Fibroblast of the conjunctiva (primary cell): ENCODE data around the gene HELQ.

Experiments
- DNase-seq: peaks from one replicate; pipeline ENCODE4 v3.0.0-alpha.2; 2010; ENCODE audit warnings: low read depth

The HELQ gene

DNA sequence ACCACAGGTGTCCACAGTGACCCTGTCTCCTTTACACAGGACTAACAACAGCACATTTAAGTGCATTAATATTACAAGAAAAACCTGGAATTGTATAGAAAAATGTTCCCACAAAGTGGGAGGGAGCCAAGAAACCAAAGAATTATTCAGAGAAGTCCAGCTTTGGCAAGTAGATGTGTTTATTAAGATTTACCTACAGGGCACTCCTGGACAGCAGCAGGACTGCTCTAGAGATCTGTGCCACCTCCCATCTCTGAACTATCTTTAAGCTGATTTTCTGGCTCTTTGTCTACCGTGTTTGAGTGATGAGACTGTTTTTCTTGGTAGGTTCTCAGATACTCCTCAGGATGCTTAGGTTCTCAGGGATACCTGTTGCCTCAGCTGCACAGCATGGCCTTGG, 82.7 kb downstream of the HELQ start:
- DNase-seq: no peak

DNA sequence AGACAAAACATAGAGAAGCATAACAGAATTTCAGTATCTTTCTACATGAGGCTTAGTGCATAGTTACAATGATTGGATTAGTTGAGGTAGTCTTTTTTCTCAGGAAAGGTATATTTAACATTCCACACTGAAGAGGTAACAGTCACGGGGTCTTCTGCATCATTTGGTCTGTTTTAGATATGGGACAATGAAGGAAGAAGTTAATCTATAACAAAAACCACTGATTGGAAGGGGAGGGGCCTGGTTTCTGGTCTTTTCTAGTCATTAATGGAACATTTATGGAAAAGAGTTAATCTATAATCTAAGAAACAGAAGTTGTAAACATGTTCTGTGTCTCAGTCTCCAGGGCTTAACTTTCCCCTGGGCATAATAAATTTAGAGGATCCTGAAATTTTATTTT, 83.7 kb downstream of the HELQ start:
- DNase-seq: no peak

DNA sequence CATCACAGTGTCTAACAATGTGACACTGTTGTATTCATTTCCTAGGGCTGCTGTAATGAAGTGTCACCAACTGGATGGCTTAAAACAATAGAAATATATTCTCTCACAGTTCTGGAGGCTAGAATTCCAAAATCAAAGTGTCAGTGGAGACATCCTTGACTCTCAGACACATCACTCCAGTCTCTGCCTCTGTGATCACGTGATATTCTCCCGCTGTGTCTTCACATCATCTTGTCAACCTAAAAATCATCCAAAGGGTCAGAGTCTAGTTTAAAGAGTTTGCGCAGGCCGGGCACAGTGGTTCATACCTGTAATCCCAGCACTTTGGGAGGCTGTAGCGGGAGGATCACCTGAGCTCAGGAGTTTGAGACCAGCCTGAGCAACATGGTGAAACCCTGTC, 84.4 kb downstream of the HELQ start:
- DNase-seq: no peak

DNA sequence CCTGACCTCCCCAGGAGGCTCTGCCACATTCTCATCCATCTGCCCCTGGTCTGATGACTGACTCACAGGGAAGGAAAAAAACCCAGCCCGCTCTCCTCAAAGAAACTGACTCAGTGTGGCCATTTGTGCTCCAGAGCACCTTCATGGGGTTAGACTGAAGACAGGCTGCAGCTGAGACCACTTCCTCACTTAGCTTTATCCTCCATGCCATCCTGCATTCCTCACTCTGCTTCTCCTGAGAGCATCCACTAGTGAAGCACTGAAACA, 85.0 kb downstream of the HELQ start:
- no peak for DNase-seq

DNA sequence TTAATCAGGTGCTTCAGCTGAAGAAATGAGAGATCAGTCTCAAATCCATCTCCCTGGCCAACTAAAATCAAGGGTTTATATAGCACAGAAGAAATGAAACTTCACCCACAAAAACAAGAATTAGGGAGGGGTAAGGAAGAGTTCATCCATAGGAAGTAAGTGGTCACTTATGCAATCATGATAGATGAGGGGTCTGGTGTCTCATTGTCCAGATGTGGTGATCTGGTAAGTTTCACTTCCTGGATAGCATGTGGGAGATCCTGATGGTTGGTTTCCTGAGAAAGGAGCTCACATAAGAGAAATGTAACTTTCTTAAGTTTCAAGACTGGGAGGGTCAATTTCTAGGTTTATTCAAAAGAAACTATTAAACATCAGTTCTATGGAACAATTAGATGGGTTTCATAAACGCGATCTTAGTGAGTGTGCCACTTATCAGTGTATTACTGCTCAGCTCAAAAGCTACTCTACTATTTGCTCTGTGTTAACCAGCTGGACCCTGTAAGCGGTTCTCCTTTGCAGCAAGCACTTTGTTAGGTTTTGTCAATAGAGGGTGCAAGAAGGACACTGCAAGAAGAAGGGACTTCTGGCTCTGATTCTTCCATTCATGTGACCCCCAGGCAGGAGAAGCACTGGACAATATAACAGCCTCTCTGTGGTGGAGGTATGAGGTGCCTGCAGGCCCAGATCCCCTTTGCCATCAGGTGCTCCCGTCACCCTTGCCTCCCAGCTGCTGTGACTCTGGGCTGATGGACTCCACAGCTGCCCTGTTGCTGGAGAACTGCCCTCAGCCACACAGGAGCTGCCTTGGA, 85.6 kb downstream of the HELQ start:
- no peak for DNase-seq

DNA sequence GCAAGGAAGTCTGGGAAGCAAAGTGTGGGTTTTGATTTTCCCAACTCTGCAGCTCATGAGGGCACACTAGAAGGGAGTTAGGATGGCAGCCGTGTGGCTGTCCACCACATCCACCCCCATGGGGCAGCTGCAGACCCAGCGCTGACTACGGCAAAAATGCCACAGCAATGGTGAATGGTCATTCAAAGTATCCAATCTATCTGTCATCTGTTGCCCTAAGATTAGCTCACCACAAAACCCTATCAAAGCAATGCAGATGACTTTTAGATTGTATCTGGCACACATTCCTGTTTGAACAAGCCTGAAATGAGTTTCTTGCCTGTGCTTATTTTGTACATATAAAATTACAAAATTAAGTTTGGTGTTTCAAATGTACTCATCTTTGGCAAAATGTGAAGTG, 91.3 kb downstream of the HELQ start:
- DNase-seq: no peak

DNA sequence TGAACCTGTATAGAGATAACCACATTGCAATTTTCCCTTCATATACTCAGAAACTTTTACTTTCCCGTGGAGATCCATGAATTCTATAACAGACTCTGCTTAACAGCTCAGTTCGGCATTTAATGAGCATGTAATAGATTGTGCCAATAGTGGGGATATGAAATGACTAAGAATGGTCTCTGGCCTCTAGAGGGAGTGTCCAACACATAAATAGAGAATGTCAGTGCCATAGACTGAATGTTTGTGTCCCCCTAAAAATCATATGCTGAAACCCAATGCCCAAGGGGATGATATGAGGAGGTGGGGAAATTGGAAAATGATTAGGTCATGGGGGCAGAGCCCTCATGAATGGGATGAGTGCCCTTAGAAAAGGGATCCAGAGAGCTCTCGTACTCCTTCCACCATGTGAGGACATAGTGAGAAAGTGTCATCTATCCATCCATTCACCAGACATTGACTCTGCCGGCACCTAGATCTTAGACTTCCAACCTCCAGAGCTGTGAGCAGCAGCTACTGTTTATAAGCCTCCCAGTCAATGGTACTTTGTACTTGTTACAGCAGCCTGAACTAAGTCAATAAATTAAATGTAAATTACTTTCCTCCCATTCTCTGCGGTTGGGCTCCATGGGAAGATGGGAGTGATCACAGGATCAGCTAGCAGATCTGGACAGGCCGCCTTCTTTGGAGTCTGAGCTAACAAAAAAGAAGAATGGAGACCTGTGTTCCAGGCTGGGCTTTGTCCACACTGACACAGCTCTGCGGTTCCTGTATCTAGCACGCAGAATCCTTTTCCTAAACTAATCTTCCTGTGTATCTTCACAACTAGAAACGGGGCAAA, 92.9 kb downstream of the HELQ start:
- peak; percentile 21 for DNase-seq

DNA sequence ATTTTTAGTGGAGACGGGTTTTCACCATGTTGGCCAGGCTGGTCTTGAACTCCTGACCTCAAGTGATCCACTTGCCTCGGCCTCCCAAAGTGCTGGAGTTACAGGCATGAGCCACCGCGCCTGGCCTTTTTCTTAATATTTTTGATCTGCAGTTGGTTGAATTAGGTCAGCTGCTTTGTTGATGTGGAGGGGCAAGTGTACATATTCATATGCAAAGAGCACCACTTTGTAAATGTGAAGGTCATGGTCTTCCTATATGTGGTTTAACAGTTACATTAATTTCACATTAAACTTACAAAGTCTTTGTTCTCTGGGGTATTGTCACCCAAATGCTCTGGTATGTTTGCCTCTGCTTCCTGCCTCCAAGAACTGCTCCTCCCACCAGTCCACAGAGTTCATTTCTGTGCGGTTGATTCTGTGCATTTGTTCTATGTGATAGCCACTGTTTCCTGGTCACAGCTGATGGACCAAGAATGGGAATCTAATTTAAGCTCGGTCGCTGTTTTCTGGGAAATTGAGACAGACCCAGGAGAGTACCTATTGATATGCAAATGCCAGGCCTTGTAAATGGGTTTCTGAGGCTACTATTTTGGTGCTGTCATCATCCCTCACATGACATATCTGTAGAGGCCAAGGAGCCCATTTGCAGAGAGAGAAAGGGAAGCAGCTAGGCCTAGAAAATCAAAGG, 94.1 kb downstream of the HELQ start:
- DNase-seq: no peak

DNA sequence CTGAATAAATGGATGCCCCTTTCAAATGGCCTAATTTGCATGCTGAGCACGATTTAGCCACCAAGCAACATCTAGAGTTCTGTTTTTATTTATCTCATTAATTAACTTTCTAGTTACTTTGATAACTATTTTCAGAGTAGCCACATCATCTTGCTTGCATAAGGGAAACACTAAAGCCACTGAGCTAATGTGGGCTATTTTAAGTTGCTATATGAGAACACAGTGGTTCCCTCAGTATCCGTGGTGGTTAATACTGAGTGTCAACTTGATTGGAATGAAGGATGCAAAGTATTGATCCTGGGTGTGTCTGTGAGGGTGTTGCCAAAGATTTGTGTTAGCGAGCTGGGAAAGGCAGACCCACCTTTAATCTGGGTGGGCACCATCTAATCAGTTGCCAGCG, 95.6 kb downstream of the HELQ start:
- DNase-seq: no peak

DNA sequence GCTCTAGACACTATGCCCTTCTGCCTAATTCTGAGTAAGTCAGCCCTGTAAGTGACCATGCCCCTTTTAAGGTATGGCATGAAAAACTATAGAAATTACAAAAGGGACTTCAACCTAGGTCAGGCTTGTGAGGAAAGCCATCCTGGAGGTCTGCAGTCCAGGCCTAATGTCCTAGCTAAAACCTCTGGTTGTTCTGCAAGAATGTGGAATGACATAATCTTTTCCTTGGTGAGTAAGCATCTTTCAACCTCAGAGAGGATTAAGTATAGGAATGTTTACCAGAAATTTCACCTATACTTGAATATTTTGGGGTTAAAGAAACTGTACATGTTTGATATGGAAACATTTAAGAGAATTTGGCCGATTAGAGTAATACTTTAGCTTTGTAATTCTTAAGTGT, 97.2 kb downstream of the HELQ start:
- peak; percentile 27 for DNase-seq
